ENCODE measurements around the gene SHROOM3.

DNA sequence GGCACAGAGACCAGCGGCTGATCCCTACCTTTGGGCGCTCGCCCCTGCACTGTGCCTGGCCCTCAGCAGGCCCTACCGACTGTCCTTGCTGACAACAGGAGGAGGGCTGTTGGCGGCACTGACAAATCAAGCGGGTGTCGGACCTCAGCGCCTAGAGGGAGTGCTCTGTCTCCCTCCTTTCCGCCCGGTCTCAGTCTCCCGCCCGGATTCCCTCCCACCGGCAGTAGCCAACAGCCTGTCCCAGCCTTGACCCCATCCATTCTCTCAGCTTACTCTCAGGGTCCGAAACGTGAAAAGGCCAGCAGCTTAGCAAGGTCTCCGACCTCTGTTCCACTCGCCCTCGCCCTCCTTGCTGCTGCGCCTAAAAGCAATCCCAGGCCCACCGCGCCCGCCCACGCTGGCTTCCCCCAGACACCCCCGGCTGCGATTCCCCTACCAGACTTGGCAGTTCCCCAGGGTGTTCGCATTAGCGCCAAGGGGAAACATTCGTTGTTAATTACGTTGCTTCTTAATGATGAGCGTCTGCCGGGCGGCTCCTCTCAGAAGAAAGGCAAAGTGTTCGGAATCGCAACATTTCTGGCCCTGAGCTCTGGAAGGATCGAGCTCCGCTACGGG, 366.7 kb downstream of the SHROOM3 start:
- TF ChIP-seq, protein P1, sequence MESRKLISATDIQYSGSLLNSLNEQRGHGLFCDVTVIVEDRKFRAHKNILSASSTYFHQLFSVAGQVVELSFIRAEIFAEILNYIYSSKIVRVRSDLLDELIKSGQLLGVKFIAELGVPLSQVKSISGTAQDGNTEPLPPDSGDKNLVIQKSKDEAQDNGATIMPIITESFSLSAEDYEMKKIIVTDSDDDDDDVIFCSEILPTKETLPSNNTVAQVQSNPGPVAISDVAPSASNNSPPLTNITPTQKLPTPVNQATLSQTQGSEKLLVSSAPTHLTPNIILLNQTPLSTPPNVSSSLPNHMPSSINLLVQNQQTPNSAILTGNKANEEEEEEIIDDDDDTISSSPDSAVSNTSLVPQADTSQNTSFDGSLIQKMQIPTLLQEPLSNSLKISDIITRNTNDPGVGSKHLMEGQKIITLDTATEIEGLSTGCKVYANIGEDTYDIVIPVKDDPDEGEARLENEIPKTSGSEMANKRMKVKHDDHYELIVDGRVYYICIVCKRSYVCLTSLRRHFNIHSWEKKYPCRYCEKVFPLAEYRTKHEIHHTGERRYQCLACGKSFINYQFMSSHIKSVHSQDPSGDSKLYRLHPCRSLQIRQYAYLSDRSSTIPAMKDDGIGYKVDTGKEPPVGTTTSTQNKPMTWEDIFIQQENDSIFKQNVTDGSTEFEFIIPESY (IDR thresholded peaks at IDR 0.05): no peak
- TF ChIP-seq CTCF (IDR thresholded peaks at IDR 0.05; ENCODE audit: low read depth, low read length, missing input control): no peak
- TF ChIP-seq JUND (IDR thresholded peaks at IDR 0.05): no peak
- TF ChIP-seq NR2F2 (IDR thresholded peaks at IDR 0.05): peak; percentile 32
- TF ChIP-seq FOXA1 (IDR thresholded peaks at IDR 0.05): no peak
- no peak for TF ChIP-seq MAX (IDR thresholded peaks at IDR 0.05)
- TF ChIP-seq REST (IDR thresholded peaks at IDR 0.05): no peak
- TF ChIP-seq YY1 (IDR thresholded peaks at IDR 0.05): no peak
- no peak for TF ChIP-seq SP1 (IDR thresholded peaks at IDR 0.05)

All from liver (tissue), 3 donors.